GM12878 (cell line): ENCODE data around the gene MSI2. TPM values are rescaled to one million over a fixed set of nuclear protein-coding genes. Genes with fewer than 3 reads are reported as not detected.

Experiments used
- CEBPZ ChIP-seq: fragments of 150-350 bp; IDR thresholded peaks from 2 replicates; pipeline ENCODE4 v1.6.1; 2016; ENCODE audit warnings: low read depth, low read length
- DPF2 ChIP-seq: fragments of 450-650 bp; IDR thresholded peaks from 2 replicates; pipeline ENCODE4 v1.6.1; 2017; ENCODE audit warnings: mild to moderate bottlenecking
- EED ChIP-seq: sonication (generic); IDR thresholded peaks from 2 replicates; pipeline ENCODE4 v1.6.1; 2016; ENCODE audit warnings: antibody characterized with exemption, low read depth
- FOS ChIP-seq: IDR thresholded peaks from 3 replicates; pipeline ENCODE4 v1.6.1; 2011; ENCODE audit warnings: borderline replicate concordance; ENCODE audit not compliant: insufficient read length; ENCODE audit errors: extremely low read depth
- GABPA ChIP-seq: IDR thresholded peaks from 2 replicates; pipeline ENCODE4 v1.6.1; 2014; ENCODE audit warnings: antibody characterized with exemption, low read depth, mild to moderate bottlenecking, inconsistent platforms
- HDGF ChIP-seq: fragments of 450-650 bp; IDR thresholded peaks from 2 replicates; pipeline ENCODE4 v1.6.1; 2016; ENCODE audit warnings: antibody characterized with exemption
- LARP7 ChIP-seq: fragments of 450-650 bp; IDR thresholded peaks from 2 replicates; pipeline ENCODE4 v1.6.1; 2017; ENCODE audit warnings: mild to moderate bottlenecking
- MLLT1 ChIP-seq: fragments of 450-650 bp; IDR thresholded peaks from 2 replicates; pipeline ENCODE4 v1.6.1; 2016; ENCODE audit warnings: mild to moderate bottlenecking
- PBX3 ChIP-seq: IDR thresholded peaks from 2 replicates; pipeline ENCODE4 v1.6.1; 2011; ENCODE audit warnings: mild to moderate bottlenecking, low read depth, low read length, moderate library complexity; ENCODE audit not compliant: insufficient replicate concordance
- PML ChIP-seq: IDR thresholded peaks from 2 replicates; pipeline ENCODE4 v1.6.1; 2012; ENCODE audit warnings: low read length, inconsistent platforms
- RBBP5 ChIP-seq: fragments of 200-600 bp; sonication (generic); conservative IDR thresholded peaks from 2 replicates; pipeline ENCODE4 v1.6.1; 2016
- RELA ChIP-seq: fragments of 450-650 bp; IDR thresholded peaks from 2 replicates; pipeline ENCODE4 v1.8.0; 2014; ENCODE audit warnings: borderline replicate concordance; ENCODE audit not compliant: partially characterized antibody
- SIX5 ChIP-seq: IDR thresholded peaks from 2 replicates; pipeline ENCODE4 v1.6.1; 2011; ENCODE audit warnings: mild to moderate bottlenecking, low read depth, low read length, moderate library complexity; ENCODE audit not compliant: severe bottlenecking
- SP1 ChIP-seq: IDR thresholded peaks from one replicate; pipeline ENCODE4 v1.6.1; 2011; ENCODE audit warnings: low read depth, low read length
- SPI1 ChIP-seq: IDR thresholded peaks from 2 replicates; pipeline ENCODE4 v1.6.1; 2011; ENCODE audit warnings: low read depth, mild to moderate bottlenecking, low read length, moderate library complexity, borderline replicate concordance; ENCODE audit not compliant: insufficient read depth
- STAT1 ChIP-seq: fragments of 450-650 bp; conservative IDR thresholded peaks from 2 replicates; pipeline ENCODE4 v1.6.1; 2014; ENCODE audit warnings: antibody characterized with exemption, mild to moderate bottlenecking
- TBL1XR1 ChIP-seq: IDR thresholded peaks from 2 replicates; pipeline ENCODE4 v1.6.1; 2012; ENCODE audit warnings: low read depth, low read length, improper control_type of control experiment
- TCF3 ChIP-seq: IDR thresholded peaks from 2 replicates; pipeline ENCODE4 v1.6.1; 2012; ENCODE audit warnings: low read depth, mild to moderate bottlenecking, low read length, borderline replicate concordance; ENCODE audit not compliant: insufficient read depth
- ZBED1 ChIP-seq: IDR thresholded peaks from 2 replicates; pipeline ENCODE4 v1.6.1; 2016; ENCODE audit warnings: borderline replicate concordance
- ZNF274 ChIP-seq: IDR thresholded peaks from one replicate; pipeline ENCODE4 v1.8.0; 2011; ENCODE audit not compliant: insufficient read length, insufficient read depth
- ZNF384 ChIP-seq: IDR thresholded peaks from 2 replicates; pipeline ENCODE4 v1.6.1; 2012; ENCODE audit warnings: low read depth, mild to moderate bottlenecking, low read length, improper control_type of control experiment, borderline replicate concordance
- ZNF687 ChIP-seq: fragments of 450-650 bp; IDR thresholded peaks from 2 replicates; pipeline ENCODE4 v1.6.1; 2017; ENCODE audit warnings: mild to moderate bottlenecking, moderate library complexity
- polyA plus RNA-seq, 11 experiments: library from polyadenylated mRNA; depleted of rRNA in 4 of 11; unstranded in 6 of 11; stranded (reverse) in 5 of 11; fragments of >200 nt; fragmentation: Nextera tagmentation in 4 of 11; fragmentation: Illumina TruSeq in 1 of 11; extraction: Ambion mirVana in 4 of 11; extraction: Trizol in 1 of 11; gene quantifications; 1 replicate in 1 of 11; 2 replicates in 10 of 11; pipeline versions ENCODE4 v1.2.1 to v1.2.3, GENCODE V29; 2011 to 2016; ENCODE audit warnings: inconsistent platforms in 2 of 11, missing spikeins in 2 of 11, low read depth in 1 of 11
- total RNA-seq, 4 experiments: library from RNA; depleted of rRNA in 3 of 4; stranded (reverse); fragments of >200 nt in 3 of 4; fragmentation: Illumina TruSeq in 1 of 4; extraction: Trizol in 1 of 4; gene quantifications; 2 replicates each; pipeline versions ENCODE4 v1.2.1 to v1.2.3, GENCODE V29; 2013 to 2021

Gene MSI2
- total and polyA plus RNA-seq, 10 of the 15 experiments (the other 5 are each of a cell fraction or from before 2014, with no cell fraction given) = 6.1 to 76.1 (median 42.0) TPM

- TF ChIP-seq GABPA (no peak), ZNF687 (no peak), ZNF274 (no peak), RBBP5 (no peak), TBL1XR1 (no peak), PBX3 (no peak), LARP7 (no peak), SIX5 (no peak), MLLT1 (no peak), CEBPZ (no peak), STAT1 (no peak), TCF3 (peak; percentile 66; the same call in 1 of the 2 replicates), SPI1 (no peak), HDGF (no peak), SP1 (peak; percentile 38), RELA (no peak), ZNF384 (no peak), PML (no peak), FOS (peak; percentile 9), DPF2 (peak; percentile 49; the same call in 1 of the 2 replicates), ZBED1 (peak; percentile 94), EED (peak; percentile 92)
Observed at GRCh38 chr17:57422574-57423164, 166.3 kb downstream of the MSI2 start (continued).
